ENCODE results near the gene CPPED1. TPM values are rescaled to one million over a fixed set of nuclear protein-coding genes. Genes with fewer than 3 reads are reported as not detected.
A peak's percentile ranks its signal among the peaks of the same experiment; 100 is the strongest.

CPPED1 gene
- total and polyA plus RNA-seq, 2 of the 4 experiments (the other 2 are of a cell fraction): 5.1 to 6.5 TPM

DNA sequence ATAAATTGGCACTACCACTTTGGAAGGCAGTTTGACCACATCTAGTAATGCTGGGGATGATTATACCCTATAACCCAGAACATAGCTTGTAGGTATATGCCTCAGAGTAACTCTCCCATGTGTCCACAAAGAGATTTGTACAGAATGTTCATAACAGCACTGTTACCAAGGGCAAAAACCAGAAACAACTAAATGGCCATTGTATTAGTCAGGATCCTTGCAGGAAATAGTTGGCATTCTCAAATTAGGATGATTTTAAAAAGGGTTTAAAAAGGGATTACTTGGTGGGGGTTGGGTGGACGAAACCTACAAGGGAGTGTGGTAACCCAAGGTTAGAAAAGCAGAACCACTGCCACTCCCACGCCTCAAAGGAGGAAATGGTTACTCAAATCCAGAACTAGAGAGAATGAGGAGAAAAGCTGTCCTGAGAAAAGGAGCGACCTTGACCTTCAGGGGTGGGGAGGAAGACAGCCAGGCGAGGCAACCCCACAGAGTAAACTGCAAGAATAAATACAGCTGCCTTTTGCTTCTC lies 2.1 kb downstream of the CPPED1 start:
- ChIA-PET POLR2A (ENCODE audit: unreplicated experiment) (interaction anchor here (0.6 kb wide), 1 partner anchor 36 kb away, joined by 6 read pairs; no protein-coding TSS in a partner anchor), CTCF (no interaction called here)
- Histone ChIP-seq H3K79me1 (ENCODE audit: low read depth in 1 of 2, low read length in 2 of 2) (peaks cover 7 to 16% of the 10 kb centered on the region in 2 experiments; a peak in 3 of 4 replicates), H2BK15ac (ENCODE audit: low read depth, low read length) (no peak overlapping the region), H4K20me1 (ENCODE audit: insufficient read depth, low read length) (no peaks in the 10 kb centered on the region), H3K4me3 (ENCODE audit: insufficient read depth, low read depth, low read length) (no peak overlapping the region), H3K4me2 (ENCODE audit: low read depth, low read length) (peak overlapping the region; percentile 89), H4K91ac (ENCODE audit: insufficient read depth, low read depth, low read length) (peak overlapping the region; percentile 51; the same call in 1 of the 2 replicates), H3K14ac (replicated peaks; ENCODE audit: low read depth, low read length) (no peak overlapping the region), H3K9me3 (ENCODE audit: control insufficient read depth, insufficient read depth, low read length) (no peaks in the 10 kb centered on the region), H3K4me1 (ENCODE audit: control insufficient read depth, insufficient read depth, low read length) (peaks cover 4% of the 10 kb centered on the region), H3K56ac (ENCODE audit: extremely low read depth, insufficient read depth, low read length) (no peak overlapping the region), H4K8ac (ENCODE audit: low read depth in 2 of 2, low read length in 2 of 2) (peak overlapping the region; percentile 66 to 82; a peak in 2 of 4 replicates), H2BK20ac (ENCODE audit: low read depth, low read length) (no peak overlapping the region), H3K9ac (ENCODE audit: low read depth, low read length) (0 out of 2 replicates have a peak overlapping the region, but pooled peaks have one; percentile 4), H4K5ac (ENCODE audit: low read depth, low read length) (peak overlapping the region; percentile 96), H2BK120ac (ENCODE audit: low read depth, low read length) (0 out of 2 replicates have a peak overlapping the region, but pooled peaks have one; percentile 64), H3K23ac (ENCODE audit: low read depth, low read length) (no peak overlapping the region), H2AK5ac (ENCODE audit: low read depth, low read length) (peak overlapping the region; percentile 35; the same call in 1 of the 2 replicates), H3K36me3 (ENCODE audit: control insufficient read depth, insufficient read depth, low read length) (no peaks in the 10 kb centered on the region), H3K4ac (ENCODE audit: low read depth, low read length) (peak overlapping the region; percentile 39; the same call in 1 of the 2 replicates), H3K27me3 (ENCODE audit: control insufficient read depth, insufficient read depth, low read length) (no peaks in the 10 kb centered on the region), H2AK9ac (replicated peaks; ENCODE audit: low read depth, low read length, poor library complexity) (no peak overlapping the region), H3K9me1 (ENCODE audit: insufficient read depth, low read length) (no peaks in the 10 kb centered on the region), H2BK5ac (ENCODE audit: low read depth, low read length, poor library complexity, severe bottlenecking) (peak overlapping the region; percentile 59), H3K27ac (ENCODE audit: insufficient read depth, low read length) (peak overlapping the region; percentile 63; the same call in 1 of the 2 replicates), H2AFZ (replicated peaks; ENCODE audit: low read length, poor library complexity) (no peak overlapping the region), H3K18ac (ENCODE audit: low read depth, low read length) (peak overlapping the region; percentile 75; the same call in 1 of the 2 replicates)
- intact Hi-C loops (cut with micrococcal nuclease): no loop called here
- TF ChIP-seq CTCF (conservative IDR thresholded peaks at IDR 0.05; ENCODE audit: low read depth, low read length) (no peak), RFX5 (IDR thresholded peaks at IDR 0.05; ENCODE audit: low read depth, low read length) (no peak), CEBPB (IDR thresholded peaks at IDR 0.05; ENCODE audit: low read depth, low read length) (no peak), POLR2A (IDR thresholded peaks at IDR 0.05; ENCODE audit: low read depth, low read length) (no peak), FOS (IDR thresholded peaks at IDR 0.05; ENCODE audit: low read depth, low read length) (no peak), RCOR1 (IDR thresholded peaks at IDR 0.05; ENCODE audit: insufficient replicate concordance, low read length) (no peak), RAD21 (IDR thresholded peaks at IDR 0.05; ENCODE audit: low read length) (no peak)
- no TSS peak for BruUV-seq (replicated peaks)
- in situ Hi-C loops (cut with MboI; ENCODE audit: low sequenced_read_pairs): no loop called here
- DNase-seq (peak; percentile 56), ATAC-seq (ENCODE audit: low read depth) (no peak)
- no CpG with 5 or more reads among the region's 4 CpGs for WGBS, 2 experiments (ENCODE audit: extremely low coverage in 2 of 2, insufficient read length in 1 of 2)
- dilution Hi-C loops (cut with HindIII; ENCODE audit: low sequenced_read_pairs, unreplicated experiment): no loop called here

All from IMR-90 (cell line).